ENCODE measurements around the gene SEC16B.

The SEC16B gene

DNA sequence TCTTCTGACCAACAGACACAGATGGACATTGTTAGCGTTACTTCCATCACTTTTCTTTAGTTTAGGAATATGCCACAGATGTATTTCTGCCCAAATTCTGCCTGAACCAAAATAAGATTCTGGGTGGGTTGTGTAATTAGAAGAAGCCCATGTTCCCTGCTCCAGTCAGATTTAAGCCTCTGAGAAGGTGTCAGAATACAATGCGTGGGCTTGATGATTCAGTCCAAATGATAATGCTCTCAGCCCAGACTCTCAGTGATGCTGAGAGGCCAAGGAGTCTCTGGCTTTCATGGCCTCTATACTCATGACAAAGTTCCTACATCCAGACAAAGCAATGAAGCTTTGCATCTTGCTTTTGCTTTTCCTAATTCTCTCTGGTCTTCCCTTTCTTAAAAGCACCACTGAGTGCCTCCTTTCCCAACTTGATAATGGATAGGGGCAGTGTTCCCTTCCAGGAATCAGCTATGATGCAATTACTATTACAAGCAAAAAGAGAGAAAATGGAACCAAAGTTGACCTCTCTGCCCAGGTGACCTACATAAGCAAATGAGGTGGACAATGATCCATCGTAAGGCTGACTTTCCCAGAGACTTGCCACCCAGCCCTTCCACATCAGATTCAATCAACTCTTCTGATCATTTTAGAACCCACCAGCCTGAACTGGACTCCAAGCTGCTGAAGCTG, 8.8 kb downstream of the SEC16B start:
- no peak for DNase-seq (ENCODE audit: low spot score in 2 of 2)
- no peak for ATAC-seq
- Mint-ChIP-seq H3K4me3 (no peak overlapping the region), H3K36me3 (no peaks in the 10 kb centered on the region), H3K4me1 (no peaks in the 10 kb centered on the region), H3K27ac (no peak overlapping the region), H3K9me3 (no peaks in the 10 kb centered on the region)

GRCh38 chr1:177959811-177960515, 9.9 kb downstream of the SEC16B start:
- DNase-seq (ENCODE audit: low spot score in 2 of 2) (no peak), ATAC-seq (no peak)
- no peak overlapping the region for H3K4me3 Mint-ChIP-seq

GRCh38 chr1:177958092-177958491, 11.8 kb downstream of the SEC16B start:
- DNase-seq (ENCODE audit: low spot score in 2 of 2) (no peak), ATAC-seq (no peak)
- H3K27ac Mint-ChIP-seq = no peak overlapping the region
- peaks cover 4% of the 10 kb centered on the region for H3K9me3 Mint-ChIP-seq
- no peaks in the 10 kb centered on the region for H3K4me1 Mint-ChIP-seq
- no peaks in the 10 kb centered on the region for H3K36me3 Mint-ChIP-seq
- H3K4me3 Mint-ChIP-seq = no peak overlapping the region

More at GRCh38 chr1:177959811-177960515, 9.9 kb downstream of the SEC16B start:
- Mint-ChIP-seq H3K4me1 (no peaks in the 10 kb centered on the region), H3K9me3 (no peaks in the 10 kb centered on the region), H3K27ac (no peak overlapping the region), H3K36me3 (no peaks in the 10 kb centered on the region)

DNA sequence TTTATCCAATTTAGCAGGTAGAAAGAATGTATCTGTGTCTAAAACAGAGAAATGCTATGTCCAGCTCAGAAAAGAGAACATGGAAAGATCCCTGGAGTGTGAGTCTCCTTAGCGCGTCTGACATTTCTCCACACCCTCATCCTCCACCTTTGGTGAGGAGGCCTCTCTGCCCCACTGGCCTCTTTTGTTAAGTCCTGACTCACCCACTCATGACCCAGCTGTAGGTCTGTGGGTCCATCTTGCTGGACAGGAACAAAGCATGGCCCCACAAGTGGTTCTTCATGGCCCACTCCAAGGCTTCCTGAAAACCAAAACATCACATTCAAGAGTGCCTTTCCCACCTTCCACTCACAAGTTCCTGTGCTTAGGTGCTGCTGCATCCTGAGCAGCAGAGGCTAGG, 15.8 kb downstream of the SEC16B start:
- ATAC-seq (no peak), DNase-seq (ENCODE audit: low spot score in 2 of 2) (no peak)
- Mint-ChIP-seq H3K4me1 (no peaks in the 10 kb centered on the region), H3K36me3 (no peaks in the 10 kb centered on the region), H3K27ac (no peak overlapping the region), H3K4me3 (no peak overlapping the region), H3K9me3 (peaks cover 7% of the 10 kb centered on the region)

DNA sequence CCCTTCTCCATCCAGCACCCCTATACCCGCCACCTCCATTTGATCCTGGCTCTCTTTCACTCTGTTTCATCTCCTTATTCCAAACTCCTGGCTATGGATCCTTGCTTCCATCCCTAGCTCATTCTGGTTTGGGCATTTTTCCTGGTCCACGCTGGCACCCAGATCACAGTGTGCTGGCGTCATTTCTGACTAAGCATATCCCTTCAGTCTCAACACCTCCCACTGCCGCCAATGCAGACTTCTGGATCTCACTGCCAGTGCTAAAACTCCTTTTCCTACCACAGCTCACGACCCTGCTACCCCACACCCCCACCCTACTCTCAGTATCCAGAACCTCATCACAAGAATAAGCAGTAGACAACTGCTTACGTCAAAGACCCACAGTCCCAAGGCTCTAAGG, 16.3 kb downstream of the SEC16B start:
- ATAC-seq (no peak), DNase-seq (ENCODE audit: low spot score in 2 of 2) (no peak)
- H3K4me3 Mint-ChIP-seq = no peak overlapping the region
- H3K36me3 Mint-ChIP-seq = no peaks in the 10 kb centered on the region
- no peak overlapping the region for H3K27ac Mint-ChIP-seq
- no peaks in the 10 kb centered on the region for H3K4me1 Mint-ChIP-seq
- peaks cover 7% of the 10 kb centered on the region for H3K9me3 Mint-ChIP-seq

DNA sequence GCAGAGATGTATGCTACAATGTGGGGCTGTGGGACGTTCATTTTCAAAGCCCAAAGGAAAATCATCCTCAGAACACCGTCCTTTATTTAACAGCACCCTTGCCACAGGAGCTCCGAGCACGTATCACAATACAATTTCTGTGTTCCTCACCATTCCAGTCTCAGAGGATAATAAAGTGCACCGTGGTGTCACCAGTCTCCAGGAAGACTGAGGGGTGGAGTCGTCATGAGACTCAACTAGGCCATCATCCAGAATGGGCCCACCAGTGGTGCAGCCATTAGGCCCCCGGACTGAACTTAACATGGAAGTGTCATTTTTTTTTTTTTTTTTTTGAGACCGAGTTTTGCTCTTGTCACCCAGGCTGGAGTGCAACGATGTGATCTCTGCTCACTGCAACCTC, 17.2 kb downstream of the SEC16B start:
- ATAC-seq (no peak), DNase-seq (ENCODE audit: low spot score in 2 of 2) (no peak)
- H3K36me3 Mint-ChIP-seq = no peaks in the 10 kb centered on the region
- H3K27ac Mint-ChIP-seq = no peak overlapping the region
- no peak overlapping the region for H3K4me3 Mint-ChIP-seq
- no peaks in the 10 kb centered on the region for H3K4me1 Mint-ChIP-seq
- H3K9me3 Mint-ChIP-seq = peaks cover 7% of the 10 kb centered on the region

GRCh38 chr1:177952249-177952648, 17.6 kb downstream of the SEC16B start:
- Mint-ChIP-seq H3K4me1 (no peaks in the 10 kb centered on the region), H3K27ac (no peak overlapping the region), H3K9me3 (peaks cover 7% of the 10 kb centered on the region), H3K4me3 (no peak overlapping the region), H3K36me3 (no peaks in the 10 kb centered on the region)
- no peak for DNase-seq (ENCODE audit: low spot score in 2 of 2)
- ATAC-seq = no peak

DNA sequence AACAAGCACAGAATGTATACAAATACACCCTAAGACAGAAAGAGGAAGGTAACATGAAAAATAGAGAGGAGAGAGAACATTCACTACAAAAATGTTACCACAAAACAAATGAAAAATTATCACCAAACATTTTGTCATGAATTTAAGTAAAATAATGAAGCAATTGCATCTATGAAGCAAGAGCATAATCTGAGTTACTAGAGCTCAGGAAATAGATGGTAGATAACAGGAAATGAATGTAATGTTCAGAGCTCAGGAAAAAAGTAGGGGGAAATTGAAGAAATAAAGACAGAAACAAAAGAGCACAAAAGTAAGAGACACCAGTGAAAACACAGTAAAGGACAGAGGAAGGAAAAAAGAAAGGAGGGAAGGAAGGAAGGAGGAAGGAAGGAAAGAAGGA, 19.4 kb downstream of the SEC16B start:
- Mint-ChIP-seq H3K36me3 (no peaks in the 10 kb centered on the region), H3K27ac (no peak overlapping the region), H3K4me1 (no peaks in the 10 kb centered on the region), H3K4me3 (no peak overlapping the region), H3K9me3 (peaks cover 7% of the 10 kb centered on the region)
- ATAC-seq = no peak
- DNase-seq (ENCODE audit: low spot score in 2 of 2) = no peak

DNA sequence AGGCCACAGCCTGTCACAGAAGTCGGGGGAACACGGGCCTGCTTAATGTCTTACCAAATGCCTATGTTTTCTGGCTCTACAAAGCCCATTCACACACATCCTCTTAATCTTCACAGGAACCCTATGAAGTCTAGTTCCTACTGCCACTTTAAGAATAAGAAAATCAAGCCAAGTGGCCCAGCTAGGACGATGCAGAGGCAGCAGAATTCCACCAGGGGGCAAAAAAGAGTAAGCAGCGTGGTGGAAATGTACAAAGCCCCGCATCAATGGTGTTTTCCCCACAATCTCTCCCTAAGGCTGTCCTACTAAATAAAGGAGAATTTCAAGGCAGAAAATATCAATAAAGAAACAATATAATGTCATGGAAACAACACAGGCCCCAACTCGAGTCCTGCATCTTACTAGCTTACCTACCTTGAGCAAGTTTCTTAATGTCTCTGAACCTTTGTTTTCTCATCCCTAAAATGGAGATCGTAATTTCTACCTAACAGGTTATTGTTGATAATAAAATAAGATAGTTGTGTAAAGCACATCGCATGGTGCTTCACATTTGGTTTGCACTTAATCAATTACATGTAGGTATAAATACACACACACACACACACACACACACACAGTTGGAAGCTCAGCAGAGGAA, 21.4 kb downstream of the SEC16B start:
- H3K4me1 Mint-ChIP-seq = no peaks in the 10 kb centered on the region
- H3K4me3 Mint-ChIP-seq = no peak overlapping the region
- no peak overlapping the region for H3K27ac Mint-ChIP-seq
- H3K36me3 Mint-ChIP-seq = no peaks in the 10 kb centered on the region
- DNase-seq (ENCODE audit: low spot score in 2 of 2) (no peak), ATAC-seq (no peak)
- peaks cover 4% of the 10 kb centered on the region for H3K9me3 Mint-ChIP-seq

DNA sequence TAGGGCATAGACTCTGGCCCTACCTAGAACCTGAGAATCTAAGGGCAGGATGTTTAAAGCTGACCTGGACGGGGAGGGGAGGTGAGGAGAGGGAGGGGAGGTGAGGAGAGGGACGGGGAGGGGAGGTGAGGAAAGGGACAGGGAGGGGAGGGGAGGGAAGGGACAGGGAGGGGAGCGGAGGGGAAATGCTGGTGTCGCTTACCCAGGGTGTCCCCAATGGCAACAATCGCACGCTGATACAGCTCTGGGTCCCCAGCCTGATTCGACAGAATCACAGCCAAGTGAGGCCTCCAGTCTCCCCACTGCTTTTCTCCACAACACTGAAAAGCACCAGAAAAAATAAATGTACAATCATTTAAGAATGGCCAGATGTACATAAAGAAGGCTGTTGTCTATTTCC, 22.2 kb downstream of the SEC16B start:
- H3K27ac Mint-ChIP-seq = no peak overlapping the region
- peaks cover 4% of the 10 kb centered on the region for H3K9me3 Mint-ChIP-seq
- no peak for DNase-seq (ENCODE audit: low spot score in 2 of 2)
- no peaks in the 10 kb centered on the region for H3K4me1 Mint-ChIP-seq
- no peak for ATAC-seq
- no peak overlapping the region for H3K4me3 Mint-ChIP-seq
- no peaks in the 10 kb centered on the region for H3K36me3 Mint-ChIP-seq

GRCh38 chr1:177945943-177946650, 23.8 kb downstream of the SEC16B start:
- no peak for ATAC-seq
- peak in 1 of 2 donors; percentile 51 for DNase-seq (ENCODE audit: low spot score in 2 of 2)
- H3K4me3 Mint-ChIP-seq = no peak overlapping the region

DNA sequence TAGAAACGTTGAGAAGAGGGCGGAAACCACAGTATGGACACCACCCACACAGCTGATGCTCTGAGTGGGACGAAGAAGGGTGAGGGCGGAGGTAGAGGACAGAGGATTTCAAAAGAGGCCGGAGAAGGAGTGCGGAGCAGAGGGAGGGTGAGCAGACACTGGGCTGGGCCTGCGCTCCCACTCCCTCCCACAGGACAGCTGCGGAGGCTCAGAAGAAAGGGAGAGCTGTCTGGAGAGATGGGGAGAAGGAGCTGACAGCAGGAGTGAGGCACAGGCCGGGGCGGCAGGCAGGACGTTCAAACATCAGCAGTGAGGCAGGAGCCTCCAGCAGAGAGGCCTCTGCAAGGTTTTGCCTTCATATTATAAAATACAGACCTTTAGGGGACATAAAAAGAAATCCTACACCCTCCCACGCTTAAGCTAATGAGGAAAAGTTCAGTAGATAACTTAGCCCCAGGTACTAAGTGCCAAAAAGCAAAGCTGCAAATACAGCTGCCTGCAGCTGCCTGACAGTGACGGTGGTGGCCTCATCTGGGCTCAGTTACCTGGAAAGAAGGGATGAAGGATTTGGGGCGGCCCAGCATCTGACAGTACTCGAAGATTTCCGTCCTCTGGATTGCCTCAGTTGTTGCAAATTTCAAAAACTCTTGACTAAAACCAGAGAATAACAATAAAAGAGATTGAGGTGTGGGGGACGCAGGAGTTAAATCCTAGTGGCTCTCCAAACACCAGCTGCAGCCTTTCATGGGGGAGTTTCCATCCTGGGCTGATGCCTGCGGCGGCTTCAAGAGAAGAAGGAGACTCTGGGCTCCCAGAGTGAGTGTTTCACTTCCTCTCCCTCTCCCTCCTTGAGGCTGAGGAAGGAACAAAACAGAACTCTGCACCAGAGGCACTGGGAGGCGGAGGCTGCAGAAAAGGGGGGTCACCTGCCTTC, 25.6 kb downstream of the SEC16B start:
- no peaks in the 10 kb centered on the region for H3K9me3 Mint-ChIP-seq
- no peak overlapping the region for H3K4me3 Mint-ChIP-seq
- no peak overlapping the region for H3K27ac Mint-ChIP-seq
- no peaks in the 10 kb centered on the region for H3K4me1 Mint-ChIP-seq
- no peaks in the 10 kb centered on the region for H3K36me3 Mint-ChIP-seq
- DNase-seq (ENCODE audit: low spot score in 2 of 2) = no peak
- no peak for ATAC-seq

More at GRCh38 chr1:177945943-177946650, 23.8 kb downstream of the SEC16B start:
- no peaks in the 10 kb centered on the region for H3K4me1 Mint-ChIP-seq
- H3K27ac Mint-ChIP-seq = no peak overlapping the region
- H3K36me3 Mint-ChIP-seq = no peaks in the 10 kb centered on the region
- peaks cover 4% of the 10 kb centered on the region for H3K9me3 Mint-ChIP-seq

DNA sequence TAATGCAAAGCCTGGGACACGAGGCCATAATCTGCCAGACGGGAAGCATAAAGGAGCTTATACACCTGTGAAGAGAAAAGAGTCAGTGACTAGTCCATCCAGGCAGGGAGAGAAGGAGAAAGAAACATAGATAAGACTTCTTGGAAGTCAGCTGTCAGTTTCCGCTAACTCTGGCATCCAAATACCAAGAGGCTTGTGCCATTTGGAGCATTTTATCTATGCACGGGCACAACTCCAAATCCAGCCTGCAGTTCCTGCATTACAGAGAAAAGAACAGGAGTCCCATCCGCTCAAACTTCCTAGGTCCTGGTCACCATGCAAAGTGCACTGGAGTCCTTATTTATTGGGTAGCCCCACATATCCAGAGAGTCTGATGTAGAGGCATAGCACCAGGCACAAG, 27.9 kb downstream of the SEC16B start:
- Mint-ChIP-seq H3K4me3 (no peak overlapping the region), H3K36me3 (no peaks in the 10 kb centered on the region), H3K4me1 (no peaks in the 10 kb centered on the region), H3K27ac (no peak overlapping the region), H3K9me3 (no peaks in the 10 kb centered on the region)
- DNase-seq (ENCODE audit: low spot score in 2 of 2) (no peak), ATAC-seq (no peak)

- no peak for DNase-seq (ENCODE audit: low spot score in 2 of 2)
- Mint-ChIP-seq H3K36me3 (no peaks in the 10 kb centered on the region), H3K4me3 (no peak overlapping the region), H3K9me3 (peaks cover 4% of the 10 kb centered on the region), H3K27ac (no peak overlapping the region), H3K4me1 (no peaks in the 10 kb centered on the region)
- no peak for ATAC-seq
Observed at GRCh38 chr1:177940682-177941081, 29.2 kb downstream of the SEC16B start.

- Mint-ChIP-seq H3K4me1 (no peaks in the 10 kb centered on the region), H3K27ac (no peak overlapping the region), H3K4me3 (no peak overlapping the region), H3K36me3 (no peaks in the 10 kb centered on the region), H3K9me3 (peaks cover 7% of the 10 kb centered on the region)
- no peak for ATAC-seq
- no peak for DNase-seq (ENCODE audit: low spot score in 2 of 2)
Observed at GRCh38 chr1:177937931-177938330, 31.9 kb downstream of the SEC16B start.

All from stimulated activated effector memory CD8-positive, alpha-beta T cell treated with anti-CD3 and anti-CD28 coated beads, Interleukin-12 subunit alpha, Interleukin-12 subunit beta, amount 100 ng/mL, for 72 hours (primary cell).